Mesenchymal stem cell (in vitro differentiated cells and primary cell): ENCODE data around the gene JPT2.

Experiments used
- DNase-seq: peaks from one replicate; pipeline ENCODE4 v3.0.0-alpha.2; 2013
- H2AFZ ChIP-seq: one replicate; pipeline ENCODE4 v1.6.1; 2013; ENCODE audit warnings: low read depth, mild to moderate bottlenecking, control low read depth, inconsistent platforms, low read length, moderate library complexity
- H2AK5ac ChIP-seq: 2 replicates; pipeline ENCODE4 v1.6.1; 2013; ENCODE audit warnings: low read length, moderate library complexity, mild to moderate bottlenecking, inconsistent platforms; ENCODE audit not compliant: severe bottlenecking
- H2BK120ac ChIP-seq: one replicate; pipeline ENCODE4 v1.6.1; 2013; ENCODE audit warnings: low read depth, mild to moderate bottlenecking, inconsistent platforms, low read length, moderate library complexity
- H2BK12ac ChIP-seq, 2 experiments: one replicate each; pipeline ENCODE4 v1.6.1; 2013; ENCODE audit warnings: inconsistent platforms in 2 of 2, low read length in 2 of 2, mild to moderate bottlenecking in 2 of 2, moderate library complexity in 2 of 2, control low read depth in 1 of 2
- H2BK15ac ChIP-seq: one replicate; pipeline ENCODE4 v1.6.1; 2013; ENCODE audit warnings: mild to moderate bottlenecking, low read depth, inconsistent platforms; ENCODE audit not compliant: poor library complexity, severe bottlenecking
- H2BK5ac ChIP-seq: 2 replicates; pipeline ENCODE4 v1.6.1; 2013; ENCODE audit warnings: low read depth, mild to moderate bottlenecking, low read length, control low read depth, inconsistent platforms; ENCODE audit not compliant: poor library complexity, severe bottlenecking
- H3K14ac ChIP-seq, 2 experiments: one replicate each; pipeline ENCODE4 v1.6.1; 2013; ENCODE audit warnings: inconsistent platforms in 2 of 2, low read length in 2 of 2, control low read depth in 1 of 2, mild to moderate bottlenecking in 1 of 2, moderate library complexity in 1 of 2
- H3K18ac ChIP-seq, 2 experiments: one replicate each; pipeline ENCODE4 v1.6.1; 2013; ENCODE audit warnings: inconsistent platforms in 2 of 2, low read length in 2 of 2, control low read depth in 1 of 2, low read depth in 1 of 2, mild to moderate bottlenecking in 1 of 2
- H3K23ac ChIP-seq, 2 experiments: one replicate each; pipeline ENCODE4 v1.6.1; 2013; ENCODE audit warnings: inconsistent platforms in 2 of 2, low read length in 2 of 2, mild to moderate bottlenecking in 2 of 2, moderate library complexity in 2 of 2, control low read depth in 1 of 2
- H3K27ac ChIP-seq: 2 replicates; pipeline ENCODE4 v1.5.1; 2013; ENCODE audit warnings: mild to moderate bottlenecking, moderate library complexity, low read length, control low read depth, inconsistent platforms; ENCODE audit not compliant: poor library complexity, severe bottlenecking
- H3K27me3 ChIP-seq, 2 experiments: 2 replicates each; pipeline versions ENCODE4 v1.6.1 to v1.7.0; 2013; ENCODE audit warnings: low read length in 2 of 2, mild to moderate bottlenecking in 2 of 2, moderate library complexity in 2 of 2, control low read depth in 1 of 2, inconsistent platforms in 1 of 2; ENCODE audit not compliant: control insufficient read depth in 1 of 2, insufficient read depth in 1 of 2
- H3K36me3 ChIP-seq, 2 experiments: 2 replicates each; pipeline versions ENCODE4 v1.6.1 to v1.7.0; 2013; ENCODE audit warnings: low read length in 2 of 2, control low read depth in 1 of 2, inconsistent platforms in 1 of 2, low read depth in 1 of 2, mild to moderate bottlenecking in 1 of 2; ENCODE audit not compliant: insufficient read depth in 2 of 2, control insufficient read depth in 1 of 2
- H3K4ac ChIP-seq, 2 experiments: one replicate each; pipeline ENCODE4 v1.6.1; 2013; ENCODE audit warnings: inconsistent platforms in 2 of 2, low read length in 2 of 2, mild to moderate bottlenecking in 2 of 2, moderate library complexity in 2 of 2, control low read depth in 1 of 2, low read depth in 1 of 2
- H3K4me1 ChIP-seq: 2 replicates; pipeline ENCODE4 v1.6.1; 2013; ENCODE audit warnings: low read depth, low read length, control low read depth; ENCODE audit not compliant: control insufficient read depth, insufficient read depth
- H3K4me2 ChIP-seq: 2 replicates; pipeline ENCODE4 v1.6.1; 2013; ENCODE audit warnings: low read length, mild to moderate bottlenecking, inconsistent platforms; ENCODE audit not compliant: poor library complexity, severe bottlenecking
- H3K4me3 ChIP-seq, 2 experiments: 2 replicates each; pipeline versions ENCODE4 v1.5.1 to v1.7.0; 2013; ENCODE audit warnings: low read length in 2 of 2, mild to moderate bottlenecking in 2 of 2, control low read depth in 1 of 2, low read depth in 1 of 2; ENCODE audit not compliant: insufficient read depth in 1 of 2
- H3K79me1 ChIP-seq: replicated peaks from 2 replicates; pipeline ENCODE4 v1.6.1; 2013; ENCODE audit warnings: mild to moderate bottlenecking, control low read depth, low read length, inconsistent platforms; ENCODE audit not compliant: poor library complexity, severe bottlenecking
- H3K9ac ChIP-seq: 2 replicates; pipeline ENCODE4 v1.7.0; 2013; ENCODE audit warnings: mild to moderate bottlenecking, low read length, moderate library complexity
- H3K9me3 ChIP-seq: 2 replicates; pipeline ENCODE4 v1.7.0; 2013; ENCODE audit warnings: mild to moderate bottlenecking, low read length; ENCODE audit not compliant: control insufficient read depth
- H4K8ac ChIP-seq: one replicate; pipeline ENCODE4 v1.6.1; 2013; ENCODE audit warnings: inconsistent platforms, mild to moderate bottlenecking, low read length, moderate library complexity
- H4K91ac ChIP-seq: one replicate; pipeline ENCODE4 v1.6.1; 2013; ENCODE audit warnings: mild to moderate bottlenecking, low read length, inconsistent platforms
- WGBS: methylation state at CpG from one replicate; pipeline ENCODE4 v1.1.7; 2013; ENCODE audit warnings: mixed read lengths; 5-methylcytosine and 5-hydroxymethylcytosine counted together
- small RNA-seq: library from polyadenylated mRNA; stranded (forward); fragments of <200 nt; extraction: miRNeasy Mini kit (QIAGEN cat#:217004); gene quantifications from one replicate; pipeline ENCODE3, GENCODE V24; 2013; ENCODE audit warnings: low read depth

JPT2 gene

GRCh38 chr16:1749152-1750117 is 71.4 kb downstream of the JPT2 start:
- Histone ChIP-seq H3K23ac (no peak overlapping the region), H3K79me1 (peaks cover 35% of the 10 kb centered on the region), H3K14ac (no peak overlapping the region), H3K27me3 (no peaks in the 10 kb centered on the region), H3K4me1 (peaks cover 22% of the 10 kb centered on the region), H2AK5ac (no peak overlapping the region), H4K91ac (no peak overlapping the region), H3K9me3 (no peaks in the 10 kb centered on the region), H3K36me3 (peaks cover 73 to 82% of the 10 kb centered on the region in 2 experiments), H3K4me2 (no peak overlapping the region), H3K18ac (no peak overlapping the region), H2BK5ac (no peak overlapping the region), H2BK120ac (no peak overlapping the region), H3K4ac (no peak overlapping the region), H4K8ac (no peak overlapping the region), H2BK12ac (no peak overlapping the region), H2BK15ac (no peak overlapping the region), H3K4me3 (no peak overlapping the region), H3K9ac (peak overlapping the region; percentile 2), H2AFZ (no peak overlapping the region), H3K27ac (no peak overlapping the region)
- DNase-seq, result no peak
- WGBS, result 95% methylated on average over 26 of the region's 29 CpGs

Small RNAs within 50 kb of the gene (small RNA-seq; reads per million reads assigned to genes)
- 29.6 reads per million, percentile 89 among the genes with 10 or more reads in this experiment for gene MIR3177
